Activated naive CD4-positive, alpha-beta T cell treated with anti-CD3 and anti-CD28 coated beads, Interleukin-2, amount 10 ng/mL, durations not matched to agents 5 hours and 36 hours (primary cell): ENCODE results near the gene GID4. TPM values are rescaled to one million over a fixed set of nuclear protein-coding genes. Genes with fewer than 3 reads are reported as not detected.

Experiments
- total RNA-seq, 2 experiments: library from RNA; stranded (reverse); gene quantifications; one replicate each; pipeline ENCODE4 v1.2.3, GENCODE V29; 2021

GID4 gene
- total RNA-seq: 10 to 100 TPM in 1 of 2 experiments, 1 to 10 TPM in 1; 9.7 to 10.4 TPM

GRCh38 chr17:18038861-18039534 is at the start of gene GID4, which contains the start of gene ATPAF2:
TSS of gene GID4 (plus strand) at chr17:18039408. CDS start at chr17:18039465, 57 bp downstream.
TSS of gene ATPAF2 (minus strand) at chr17:18039168. CDS start at chr17:18039013, 155 bp downstream.

GRCh38 chr17:18087610-18088491 is 48.6 kb downstream of the GID4 start, which contains the start of gene DRG2:
TSS of gene DRG2 (plus strand) at chr17:18087948. CDS start at chr17:18088024, 76 bp downstream.

GRCh38 chr17:18108401-18109312 is 69.4 kb downstream of the GID4 start, which contains the start of gene MYO15A:
TSS of gene MYO15A (plus strand) at chr17:18108756. CDS start at chr17:18118801, 10,045 bp downstream.

Other genes with a start within 250 kb of the GID4 start
- gene SREBF1, start 202.4 kb upstream of the GID4 start, total RNA-seq: 100 to 1,000 TPM; 226 to 253 TPM
- gene TOM1L2, start 67.0 kb upstream of the GID4 start, total RNA-seq: 10 to 100 TPM; 40.0 to 46.8 TPM
- not detected for gene DRC3, start 66.5 kb upstream of the GID4 start, total RNA-seq
- gene ATPAF2, start 240 bp upstream of the GID4 start, total RNA-seq: 10 to 100 TPM; 19.3 to 20.6 TPM
- 10 to 100 TPM; 46.6 to 47.8 TPM for gene DRG2, start 48.5 kb downstream of the GID4 start, total RNA-seq
- under 1 TPM; 0.38 to 0.55 TPM for gene MYO15A, start 69.3 kb downstream of the GID4 start, total RNA-seq
- gene ALKBH5, start 144.4 kb downstream of the GID4 start, total RNA-seq: 100 to 1,000 TPM; 104 to 106 TPM
- 10 to 100 TPM; 19.3 to 19.6 TPM for gene LLGL1, start 186.2 kb downstream of the GID4 start, total RNA-seq
- 100 to 1,000 TPM; 307 to 321 TPM for gene FLII, start 219.3 kb downstream of the GID4 start, total RNA-seq
- 10 to 100 TPM in 1 of 2 experiments, 1 to 10 TPM in 1; 8.2 to 10.3 TPM for gene MIEF2, start 221.3 kb downstream of the GID4 start, total RNA-seq